H9 (cell line): ENCODE results near the gene ARMH1. TPM values are rescaled to one million over a fixed set of nuclear protein-coding genes. Genes with fewer than 3 reads are reported as not detected.

Experiments used
- DNase-seq: peaks from one replicate; pipeline ENCODE4 v3.0.0-alpha.2; 2017
- H2AFZ ChIP-seq: one replicate; pipeline ENCODE4 v1.6.1; 2013; ENCODE audit warnings: mild to moderate bottlenecking, low read length, control low read depth, moderate library complexity
- H2AK5ac ChIP-seq: 2 replicates; pipeline ENCODE4 v1.6.1; 2013; ENCODE audit warnings: low read length, control low read depth, mixed read lengths; ENCODE audit not compliant: insufficient read length
- H2BK120ac ChIP-seq: one replicate; pipeline ENCODE4 v1.6.1; 2013; ENCODE audit warnings: low read depth, mild to moderate bottlenecking, low read length, control low read depth, inconsistent platforms; ENCODE audit not compliant: poor library complexity, severe bottlenecking
- H2BK12ac ChIP-seq: 2 replicates; pipeline ENCODE4 v1.6.1; 2013; ENCODE audit warnings: low read length, control low read depth, mixed read lengths, low read depth; ENCODE audit not compliant: insufficient read length
- H2BK15ac ChIP-seq: 2 replicates; pipeline ENCODE4 v1.6.1; 2013; ENCODE audit warnings: low read depth, low read length, control low read depth
- H2BK20ac ChIP-seq: one replicate; pipeline ENCODE4 v1.6.1; 2013; ENCODE audit warnings: low read depth, mild to moderate bottlenecking, low read length, control low read depth, inconsistent platforms; ENCODE audit not compliant: poor library complexity, severe bottlenecking
- H2BK5ac ChIP-seq: 2 replicates; pipeline ENCODE4 v1.6.1; 2013; ENCODE audit warnings: low read length, control low read depth, mixed read lengths; ENCODE audit not compliant: insufficient read length
- H3K14ac ChIP-seq: 2 replicates; pipeline ENCODE4 v1.6.1; 2013; ENCODE audit warnings: low read length, control low read depth; ENCODE audit not compliant: insufficient read depth
- H3K18ac ChIP-seq: 2 replicates; pipeline ENCODE4 v1.6.1; 2013; ENCODE audit warnings: low read depth, mild to moderate bottlenecking, mixed read lengths, low read length, control low read depth; ENCODE audit not compliant: insufficient read length
- H3K23ac ChIP-seq: 2 replicates; pipeline ENCODE4 v1.6.1; 2013; ENCODE audit warnings: low read length, control low read depth, mixed read lengths, low read depth; ENCODE audit not compliant: insufficient read length
- H3K23me2 ChIP-seq: 2 replicates; pipeline ENCODE4 v1.6.1; 2013; ENCODE audit warnings: low read depth, mild to moderate bottlenecking, mixed read lengths, low read length, control low read depth; ENCODE audit not compliant: insufficient read length, poor library complexity, severe bottlenecking
- H3K27ac ChIP-seq: 2 replicates; pipeline ENCODE4 v1.5.1; 2013; ENCODE audit warnings: low read length, control low read depth, mixed read lengths, low read depth; ENCODE audit not compliant: insufficient read length
- H3K27me3 ChIP-seq: 2 replicates; pipeline ENCODE4 v1.6.1; 2013; ENCODE audit warnings: low read length, control low read depth, inconsistent platforms; ENCODE audit not compliant: insufficient read depth
- H3K4ac ChIP-seq: 2 replicates; pipeline ENCODE4 v1.6.1; 2013; ENCODE audit warnings: low read depth, mild to moderate bottlenecking, control low read depth, inconsistent platforms, low read length, moderate library complexity
- H3K4me1 ChIP-seq: 2 replicates; pipeline ENCODE4 v1.6.1; 2013; ENCODE audit warnings: low read length, control low read depth, inconsistent platforms; ENCODE audit not compliant: insufficient read depth
- H3K4me2 ChIP-seq: 2 replicates; pipeline ENCODE4 v1.6.1; 2013; ENCODE audit warnings: low read length, control low read depth, mixed read lengths; ENCODE audit not compliant: insufficient read length, insufficient read depth
- H3K56ac ChIP-seq: 2 replicates; pipeline ENCODE4 v1.6.1; 2013; ENCODE audit warnings: low read depth, mild to moderate bottlenecking, mixed read lengths, low read length, control low read depth; ENCODE audit not compliant: insufficient read length
- H3K79me1 ChIP-seq: 2 replicates; pipeline ENCODE4 v1.6.1; 2013; ENCODE audit warnings: low read depth, mild to moderate bottlenecking, moderate library complexity, low read length, control low read depth, inconsistent platforms; ENCODE audit not compliant: insufficient read depth, poor library complexity, severe bottlenecking
- H3K79me2 ChIP-seq: 2 replicates; pipeline ENCODE4 v1.6.1; 2013; ENCODE audit warnings: low read length, control low read depth, inconsistent platforms; ENCODE audit not compliant: insufficient read depth
- H3K9ac ChIP-seq: 2 replicates; pipeline ENCODE4 v1.6.1; 2013; ENCODE audit warnings: low read length, control low read depth, mixed read lengths; ENCODE audit not compliant: insufficient read length; ENCODE audit errors: extremely low read depth
- H3K9me3 ChIP-seq: one replicate; pipeline ENCODE4 v1.6.1; 2013; ENCODE audit warnings: low read depth, low read length, inconsistent platforms; ENCODE audit not compliant: control insufficient read depth
- H3T11ph ChIP-seq: one replicate; pipeline ENCODE4 v1.6.1; 2013; ENCODE audit warnings: mild to moderate bottlenecking, low read length, control low read depth, inconsistent platforms
- H4K20me1 ChIP-seq: one replicate; pipeline ENCODE4 v1.6.1; 2013; ENCODE audit not compliant: control insufficient read depth, insufficient read length, insufficient read depth
- H4K5ac ChIP-seq: 2 replicates; pipeline ENCODE4 v1.6.1; 2013; ENCODE audit warnings: low read depth, mild to moderate bottlenecking, mixed read lengths, low read length, control low read depth; ENCODE audit not compliant: insufficient read length
- H4K8ac ChIP-seq: replicated peaks from 2 replicates; pipeline ENCODE4 v1.6.1; 2013; ENCODE audit warnings: low read length, control low read depth, mixed read lengths, low read depth; ENCODE audit not compliant: insufficient read length
- H4K91ac ChIP-seq: 2 replicates; pipeline ENCODE4 v1.6.1; 2013; ENCODE audit warnings: low read depth, mild to moderate bottlenecking, moderate library complexity, mixed read lengths, low read length, control low read depth; ENCODE audit not compliant: insufficient read length
- H3K27ac Mint-ChIP-seq, 3 experiments: 2 replicates in 2 of 3; 3 replicates in 1 of 3; pipeline ENCODE4 v1.8.0; 2020 to 2021; ENCODE audit warnings: mixed read lengths in 3 of 3, mild to moderate bottlenecking in 1 of 3, moderate library complexity in 1 of 3
- H3K27me3 Mint-ChIP-seq: 2 replicates; pipeline ENCODE4 v1.8.0; 2021; ENCODE audit warnings: low read depth, mild to moderate bottlenecking, moderate library complexity, mixed read lengths
- H3K36me3 Mint-ChIP-seq, 3 experiments: 2 replicates in 2 of 3; 3 replicates in 1 of 3; pipeline ENCODE4 v1.8.0; 2020 to 2021; ENCODE audit warnings: low read depth in 3 of 3, mixed read lengths in 3 of 3; ENCODE audit not compliant: insufficient read depth in 1 of 3
- H3K4me1 Mint-ChIP-seq, 2 experiments: 2 replicates each; pipeline ENCODE4 v1.8.0; 2020; ENCODE audit warnings: mixed read lengths in 2 of 2
- H3K4me3 Mint-ChIP-seq, 2 experiments: 2 replicates in 1 of 2; 3 replicates in 1 of 2; pipeline ENCODE4 v1.8.0; 2020 to 2021; ENCODE audit warnings: mild to moderate bottlenecking in 2 of 2, mixed read lengths in 2 of 2, moderate library complexity in 1 of 2
- H3K9me3 Mint-ChIP-seq, 2 experiments: 2 replicates in 1 of 2; 3 replicates in 1 of 2; pipeline ENCODE4 v1.8.0; 2020; ENCODE audit warnings: mild to moderate bottlenecking in 2 of 2, mixed read lengths in 2 of 2, moderate library complexity in 1 of 2
- WGBS: extraction: QIAGEN DNeasy Blood & Tissue Kit; methylation state at CpG from one replicate; pipeline ENCODE4 v1.1.7; 2013; ENCODE audit warnings: missing lambda C conversion rate, low lambda C conversion rate, mixed read lengths; ENCODE audit not compliant: insufficient read length; ENCODE audit errors: extremely low coverage; 5-methylcytosine and 5-hydroxymethylcytosine counted together
- total RNA-seq: library from RNA; stranded (reverse); gene quantifications from 2 replicates; pipeline ENCODE4 v1.2.1, GENCODE V29; 2021
- TF ChIP-seq, protein P1 (sequence below): fragments of 200-600 bp; sonication (generic); conservative IDR thresholded peaks from 3 replicates; pipeline ENCODE4 v1.8.0; 2021; ENCODE audit warnings: antibody characterized with exemption, mild to moderate bottlenecking

The ARMH1 gene
- total RNA-seq, 1 experiment from 2014 or later: 1.0 TPM

DNA sequence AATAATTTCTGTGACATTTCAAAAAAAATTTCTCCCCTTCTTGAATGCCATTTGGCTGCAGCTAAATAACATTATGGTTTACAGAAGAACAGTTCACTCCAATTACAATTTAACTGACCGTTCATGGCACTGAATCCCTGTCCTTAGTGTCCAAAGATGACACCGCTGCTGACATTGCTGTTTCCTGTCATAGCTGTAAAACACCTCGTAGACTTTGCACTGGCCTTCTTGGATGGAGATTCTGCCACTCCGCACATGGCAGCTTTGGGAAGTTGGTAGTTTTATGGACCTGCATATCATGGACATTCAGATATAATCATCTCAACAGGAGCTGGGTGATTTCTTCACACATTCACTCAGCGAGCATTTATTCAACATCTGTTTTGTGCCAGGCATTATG lies 5.0 kb downstream of the ARMH1 start:
- Histone ChIP-seq H2BK20ac (no peak overlapping the region), H3K4me2 (no peak overlapping the region), H2BK12ac (no peak overlapping the region), H3K79me1 (no peaks in the 10 kb centered on the region), H3K56ac (no peak overlapping the region), H3K9me3 (no peaks in the 10 kb centered on the region), H4K91ac (no peak overlapping the region), H4K8ac (no peak overlapping the region), H2BK5ac (no peak overlapping the region), H2BK120ac (no peak overlapping the region), H2AFZ (no peak overlapping the region), H3K23ac (no peak overlapping the region), H3K23me2 (no peaks in the 10 kb centered on the region), H3K18ac (no peak overlapping the region), H3K27ac (no peak overlapping the region), H3K27me3 (no peaks in the 10 kb centered on the region), H3K4me1 (peaks cover 17% of the 10 kb centered on the region), H2AK5ac (no peak overlapping the region), H3K9ac (no peak overlapping the region), H3K79me2 (no peaks in the 10 kb centered on the region), H3T11ph (no peak overlapping the region), H4K5ac (no peak overlapping the region), H3K14ac (no peak overlapping the region), H4K20me1 (no peaks in the 10 kb centered on the region), H3K4ac (no peak overlapping the region), H2BK15ac (no peak overlapping the region)
- no peak overlapping the region for H3K4me3 Mint-ChIP-seq
- peaks cover 20 to 26% of the 10 kb centered on the region in 2 experiments for H3K4me1 Mint-ChIP-seq
- no peak overlapping the region for H3K27ac Mint-ChIP-seq
- no peak for DNase-seq
- H3K27me3 Mint-ChIP-seq: no peaks in the 10 kb centered on the region; the same call in 1 of the 2 replicates
- WGBS: no CpG with 5 or more reads among the region's 5 CpGs
- TF ChIP-seq, protein P1, sequence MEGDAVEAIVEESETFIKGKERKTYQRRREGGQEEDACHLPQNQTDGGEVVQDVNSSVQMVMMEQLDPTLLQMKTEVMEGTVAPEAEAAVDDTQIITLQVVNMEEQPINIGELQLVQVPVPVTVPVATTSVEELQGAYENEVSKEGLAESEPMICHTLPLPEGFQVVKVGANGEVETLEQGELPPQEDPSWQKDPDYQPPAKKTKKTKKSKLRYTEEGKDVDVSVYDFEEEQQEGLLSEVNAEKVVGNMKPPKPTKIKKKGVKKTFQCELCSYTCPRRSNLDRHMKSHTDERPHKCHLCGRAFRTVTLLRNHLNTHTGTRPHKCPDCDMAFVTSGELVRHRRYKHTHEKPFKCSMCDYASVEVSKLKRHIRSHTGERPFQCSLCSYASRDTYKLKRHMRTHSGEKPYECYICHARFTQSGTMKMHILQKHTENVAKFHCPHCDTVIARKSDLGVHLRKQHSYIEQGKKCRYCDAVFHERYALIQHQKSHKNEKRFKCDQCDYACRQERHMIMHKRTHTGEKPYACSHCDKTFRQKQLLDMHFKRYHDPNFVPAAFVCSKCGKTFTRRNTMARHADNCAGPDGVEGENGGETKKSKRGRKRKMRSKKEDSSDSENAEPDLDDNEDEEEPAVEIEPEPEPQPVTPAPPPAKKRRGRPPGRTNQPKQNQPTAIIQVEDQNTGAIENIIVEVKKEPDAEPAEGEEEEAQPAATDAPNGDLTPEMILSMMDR: no peak
- no peaks in the 10 kb centered on the region; a peak in 1 of 5 replicates for H3K9me3 Mint-ChIP-seq
- H3K36me3 Mint-ChIP-seq: peaks cover 0 to 10% (median 0%) of the 10 kb centered on the region in 3 experiments; a peak in 3 of 7 replicates
